Astrocyte of the hippocampus (primary cell): ENCODE data around the gene PITPNM1.

Experiments
- DNase-seq: peaks from one replicate; pipeline ENCODE4 v3.0.0; 2011; ENCODE audit warnings: low read depth, low spot score

The PITPNM1 gene

DNA sequence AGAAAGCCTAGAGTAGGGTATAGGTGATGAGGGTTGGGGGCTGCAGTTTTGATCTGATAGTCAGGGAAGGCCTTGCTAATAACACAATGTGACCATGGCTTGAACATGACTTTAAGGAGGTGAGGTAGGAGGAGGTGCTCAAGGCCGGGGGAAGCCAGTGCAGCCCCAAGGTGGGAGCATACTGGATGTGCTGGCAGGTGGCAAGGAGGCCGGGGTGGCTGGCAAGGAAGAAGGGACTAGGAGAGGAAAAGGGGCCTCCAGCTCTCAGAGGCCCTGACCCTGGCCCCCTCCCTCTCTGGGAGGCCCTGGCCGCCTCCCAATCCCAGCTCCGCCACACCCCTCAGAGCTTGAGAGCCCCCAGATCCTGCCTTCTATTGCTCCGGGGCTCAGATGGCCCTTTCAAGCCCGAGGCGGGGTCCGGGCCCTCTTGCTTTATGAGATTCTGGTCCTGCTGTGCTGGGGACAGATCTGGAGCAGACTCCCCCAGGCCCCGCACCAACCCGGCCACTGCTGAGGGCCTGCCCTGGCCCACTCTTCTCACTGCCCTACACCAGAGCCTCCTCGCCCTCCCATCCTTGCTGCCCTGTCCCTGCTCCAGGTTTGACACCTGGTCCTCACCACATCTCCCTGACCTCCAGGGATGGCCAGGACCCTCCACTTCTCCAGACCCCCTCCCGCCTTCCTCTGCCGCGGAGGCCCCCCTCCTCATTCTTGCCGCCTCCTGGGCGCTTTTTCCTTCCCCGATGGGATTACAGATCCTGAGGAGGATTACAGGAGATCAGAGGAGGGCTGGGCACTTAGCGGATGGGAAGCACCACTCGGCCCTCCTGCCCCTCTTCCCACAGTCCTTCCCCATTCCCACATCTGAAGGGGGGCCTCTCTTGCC, 1.8 kb downstream of the PITPNM1 start:
- DNase-seq, result no peak

DNA sequence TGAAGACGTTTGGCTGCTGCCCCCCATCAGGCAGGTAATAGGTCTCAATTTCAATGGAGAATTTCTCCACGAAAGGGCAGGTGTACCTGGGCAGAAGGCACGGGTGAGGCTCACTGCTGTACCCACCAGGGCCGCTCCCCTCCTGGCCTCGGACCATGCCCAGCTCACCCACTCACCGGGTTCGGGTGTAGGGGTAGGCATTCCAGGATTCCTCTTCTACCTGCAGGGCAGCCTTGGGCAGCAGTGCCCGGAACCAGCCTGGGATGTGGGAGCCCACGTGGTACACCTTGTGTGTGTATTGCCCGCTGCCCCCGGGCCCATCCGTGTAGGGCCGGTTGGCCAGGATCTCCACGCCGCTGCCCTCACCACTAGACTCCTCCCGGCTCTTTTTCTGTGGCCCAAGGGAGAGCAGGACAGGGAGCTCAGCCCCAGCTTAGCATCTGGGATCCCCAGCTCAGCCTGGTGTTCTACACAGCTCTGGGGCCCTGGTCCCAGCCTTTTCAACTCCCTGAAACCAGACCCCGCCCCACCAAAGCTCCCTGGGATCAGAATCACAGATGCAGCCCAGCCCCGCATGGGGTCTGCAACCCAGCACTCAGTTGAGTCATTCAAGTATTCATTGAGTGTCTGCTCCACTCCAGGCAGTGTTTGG, 2.7 kb downstream of the PITPNM1 start:
- DNase-seq, result no peak

DNA sequence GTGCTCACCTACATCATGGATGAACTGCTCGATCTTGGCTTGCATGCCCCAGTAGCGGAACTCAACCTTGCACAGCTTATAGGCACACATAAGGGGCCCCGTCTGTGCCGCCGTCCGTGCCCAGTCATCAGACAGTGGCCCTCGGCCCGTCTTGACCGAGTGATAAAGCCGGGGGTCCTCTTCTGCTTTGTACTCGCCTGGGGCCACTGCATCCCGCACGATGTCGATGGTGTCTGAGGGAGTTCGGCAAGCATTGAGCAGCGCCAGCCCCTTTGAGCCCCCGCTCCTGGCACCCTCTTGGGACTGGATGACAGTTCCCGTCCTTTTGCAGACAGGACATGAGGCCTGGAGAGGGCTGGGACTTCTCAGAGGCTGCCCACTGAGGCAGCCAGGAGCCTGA, 3.3 kb downstream of the PITPNM1 start:
- no peak for DNase-seq

DNA sequence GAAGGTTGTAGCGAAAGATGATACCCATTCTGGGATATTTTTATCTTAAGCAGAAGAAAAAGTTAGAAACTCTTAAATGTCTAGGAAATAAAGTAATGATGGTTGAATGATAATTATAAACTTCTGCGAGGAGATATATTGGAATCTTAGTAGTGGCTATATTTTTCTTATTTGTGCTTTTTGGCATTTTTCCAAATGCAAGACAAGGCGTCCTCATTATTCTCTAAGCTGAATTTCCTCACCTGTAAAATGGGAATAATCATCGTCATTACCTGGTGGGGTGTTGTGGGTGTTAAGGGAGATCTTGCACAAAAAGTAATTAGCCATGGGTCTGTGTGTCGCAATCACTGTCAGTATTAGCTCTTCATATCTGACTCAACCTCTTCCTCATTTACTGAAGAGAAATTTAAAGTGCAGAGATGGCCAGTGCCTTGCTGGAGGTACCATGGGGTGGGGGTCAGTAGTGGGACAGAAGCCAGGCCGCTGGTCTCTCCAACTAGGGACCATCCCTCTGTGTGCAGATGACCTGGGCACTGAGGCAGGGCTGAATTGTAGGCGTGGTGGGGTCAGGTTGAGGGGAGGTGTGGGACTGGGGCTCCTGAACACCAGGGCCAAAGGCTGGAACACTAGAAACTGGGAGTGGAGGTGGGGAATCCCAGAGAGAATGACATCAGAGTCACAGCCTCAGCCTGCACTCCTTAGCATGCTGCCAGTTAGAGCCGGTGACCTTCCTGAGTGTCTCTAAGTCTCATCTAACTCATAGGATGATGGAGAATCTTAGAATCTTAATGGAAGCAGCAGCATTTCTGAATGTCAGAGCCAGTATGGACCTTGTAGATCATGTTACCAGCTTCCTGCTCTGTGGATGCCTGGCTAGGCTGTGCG, 4.1 kb downstream of the PITPNM1 start:
- no peak for DNase-seq

DNA sequence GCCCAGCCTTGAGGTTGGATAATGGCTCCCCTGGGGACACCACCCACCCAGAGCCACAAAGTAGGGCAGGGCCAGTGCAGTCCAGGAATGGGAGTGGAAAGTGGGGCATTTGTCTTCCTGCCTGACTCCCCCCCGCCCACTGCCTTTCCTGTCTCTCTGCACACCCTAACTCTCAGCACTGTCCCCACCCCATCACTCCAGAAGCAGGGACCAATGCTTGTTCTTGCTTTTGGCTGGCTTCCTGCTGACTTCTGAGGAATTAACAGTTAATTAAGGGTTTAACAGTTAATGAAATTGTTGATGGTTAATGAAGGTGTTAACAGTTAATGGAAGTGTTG, 4.7 kb downstream of the PITPNM1 start:
- DNase-seq, result no peak

DNA sequence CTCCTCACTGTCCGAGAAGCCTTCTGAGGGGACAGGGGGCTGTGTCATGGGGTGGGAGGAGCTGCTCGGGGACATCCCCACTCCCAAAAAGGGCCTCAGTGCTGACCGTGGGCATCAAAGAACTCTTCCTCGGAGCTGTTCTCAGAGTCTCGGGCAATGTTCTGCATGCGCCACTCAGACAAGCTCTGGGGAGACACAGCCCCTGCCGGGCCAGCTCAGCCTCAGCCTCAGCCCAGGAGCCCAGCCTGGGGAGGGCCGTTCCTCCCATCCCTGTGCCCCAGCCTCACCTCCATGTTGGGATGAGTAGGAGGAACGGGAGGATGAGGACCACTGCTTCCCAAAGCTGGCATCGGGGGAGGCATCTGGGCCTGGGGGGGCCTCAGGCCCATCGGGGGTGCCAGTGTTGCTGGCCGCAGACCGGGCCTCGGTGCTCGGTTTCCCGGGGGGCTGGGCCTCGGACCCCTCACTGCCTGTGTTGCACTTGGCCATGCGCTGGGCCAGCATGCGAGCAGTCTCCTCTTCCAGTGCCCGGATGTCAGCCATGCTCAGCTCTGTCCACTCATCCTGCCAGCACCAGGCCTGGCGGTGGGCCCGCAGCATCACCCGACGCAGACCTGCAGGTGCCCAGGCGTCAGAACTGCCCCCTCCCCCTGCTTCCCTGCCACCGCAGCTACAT, 5.2 kb downstream of the PITPNM1 start:
- DNase-seq, result no peak

DNA sequence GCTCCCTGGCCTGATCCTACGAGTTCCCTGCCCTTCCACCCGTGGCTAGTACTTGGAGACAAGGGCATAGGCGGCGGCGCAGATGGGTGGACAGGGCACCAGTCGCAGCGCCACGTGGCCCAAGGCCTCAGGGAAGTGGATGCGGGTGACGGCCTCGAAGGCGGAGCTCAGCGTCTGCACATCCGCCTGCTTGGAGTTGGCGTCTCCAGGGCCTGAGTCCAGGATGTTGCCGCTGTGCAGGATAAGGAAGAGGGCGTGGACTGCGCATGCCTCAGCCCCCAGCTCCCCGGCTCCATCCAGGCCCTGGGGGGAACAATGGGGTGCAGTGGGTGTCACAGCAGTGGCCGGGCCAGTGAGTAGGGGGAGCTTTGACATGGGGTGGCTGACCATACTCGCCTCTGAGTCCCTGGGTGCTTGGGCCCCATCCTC, 6.6 kb downstream of the PITPNM1 start:
- no peak for DNase-seq

DNA sequence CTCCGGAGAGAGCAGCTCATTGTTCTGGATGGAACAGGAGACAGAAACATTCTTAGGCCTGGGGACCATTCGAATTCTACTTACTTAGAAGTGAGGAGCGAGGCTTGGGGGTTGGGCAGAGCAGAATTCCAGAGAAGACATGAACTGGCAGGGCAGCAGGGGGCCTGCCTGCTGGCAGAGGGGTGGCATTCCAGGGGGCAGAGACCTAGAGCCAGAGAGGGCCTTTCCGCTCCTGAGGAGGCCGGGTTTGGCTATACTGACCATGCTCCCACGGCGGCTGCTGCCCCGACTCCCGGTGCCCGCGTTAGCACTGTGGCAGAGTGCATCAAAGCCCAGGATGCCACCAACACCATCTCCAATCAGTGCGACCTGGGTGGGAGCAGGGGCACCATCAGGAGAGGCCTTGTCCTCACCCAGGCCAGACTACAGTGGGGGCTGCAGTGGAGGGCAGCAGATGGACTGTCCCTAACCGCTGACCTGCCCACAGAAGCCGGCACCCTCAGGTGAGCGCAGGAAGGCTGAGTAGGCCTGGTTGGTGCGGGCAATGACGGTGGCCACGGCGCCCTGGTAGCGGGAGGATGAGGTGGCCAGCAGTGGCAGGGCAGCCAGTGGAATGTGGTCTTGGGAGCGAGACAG, 7.4 kb downstream of the PITPNM1 start:
- no peak for DNase-seq

DNA sequence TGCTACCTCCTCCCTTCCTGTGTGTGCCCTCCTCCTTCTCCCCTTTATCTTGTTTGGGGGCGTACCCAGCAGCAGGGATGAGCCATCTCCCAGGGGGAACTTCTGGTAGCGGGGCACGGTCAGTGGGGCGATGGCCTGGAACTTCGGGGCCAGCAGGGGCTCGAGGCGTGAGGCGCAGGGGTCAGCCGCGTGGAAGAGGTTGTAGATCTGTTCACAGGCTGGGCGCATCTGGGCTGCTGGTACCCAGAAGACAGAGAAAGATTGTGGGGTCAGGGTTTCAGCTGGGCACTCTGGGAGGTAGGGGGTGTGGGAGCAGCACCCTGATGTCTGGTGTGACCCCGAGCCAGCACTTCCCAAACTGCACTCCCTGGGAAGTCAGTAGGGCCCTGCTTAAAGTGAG, 9.1 kb downstream of the PITPNM1 start:
- DNase-seq, result no peak

DNA sequence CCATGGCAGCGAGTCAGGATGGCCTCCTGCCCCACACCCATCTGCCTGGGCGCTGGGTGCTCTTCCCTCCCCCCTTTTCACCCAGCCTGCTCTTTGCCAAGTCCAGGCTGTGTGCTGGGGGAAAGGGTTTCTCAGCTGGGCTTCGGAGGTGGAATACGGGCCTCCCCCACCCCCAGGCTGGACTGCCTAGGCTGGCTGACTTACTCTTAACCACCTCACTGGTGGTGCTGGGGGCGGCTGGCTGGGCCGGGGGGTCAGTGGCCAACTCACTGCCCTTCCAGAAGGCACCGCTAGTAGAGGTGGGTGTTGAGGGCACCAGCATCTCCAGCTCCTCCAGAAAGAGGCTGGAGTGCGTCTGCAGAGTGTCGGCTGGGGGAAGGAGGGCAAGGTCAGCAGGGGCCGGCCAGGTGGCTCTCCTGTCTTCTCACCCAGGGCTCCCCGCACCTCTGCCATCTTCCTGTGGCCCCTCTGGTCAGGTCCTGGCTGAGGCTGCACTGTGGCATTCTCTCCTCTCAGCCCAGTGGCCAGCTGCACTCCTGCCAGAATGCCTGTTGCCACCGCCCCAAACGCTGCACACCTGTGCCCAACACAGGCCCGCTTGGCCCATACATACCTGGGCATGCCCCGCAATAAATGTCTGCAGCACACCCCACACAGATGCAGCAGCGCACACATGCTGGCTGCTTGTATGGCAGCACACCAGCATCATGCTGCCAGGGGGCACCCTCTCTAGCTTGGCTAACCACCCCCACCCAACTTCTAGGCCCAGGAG, 9.7 kb downstream of the PITPNM1 start:
- no peak for DNase-seq

DNA sequence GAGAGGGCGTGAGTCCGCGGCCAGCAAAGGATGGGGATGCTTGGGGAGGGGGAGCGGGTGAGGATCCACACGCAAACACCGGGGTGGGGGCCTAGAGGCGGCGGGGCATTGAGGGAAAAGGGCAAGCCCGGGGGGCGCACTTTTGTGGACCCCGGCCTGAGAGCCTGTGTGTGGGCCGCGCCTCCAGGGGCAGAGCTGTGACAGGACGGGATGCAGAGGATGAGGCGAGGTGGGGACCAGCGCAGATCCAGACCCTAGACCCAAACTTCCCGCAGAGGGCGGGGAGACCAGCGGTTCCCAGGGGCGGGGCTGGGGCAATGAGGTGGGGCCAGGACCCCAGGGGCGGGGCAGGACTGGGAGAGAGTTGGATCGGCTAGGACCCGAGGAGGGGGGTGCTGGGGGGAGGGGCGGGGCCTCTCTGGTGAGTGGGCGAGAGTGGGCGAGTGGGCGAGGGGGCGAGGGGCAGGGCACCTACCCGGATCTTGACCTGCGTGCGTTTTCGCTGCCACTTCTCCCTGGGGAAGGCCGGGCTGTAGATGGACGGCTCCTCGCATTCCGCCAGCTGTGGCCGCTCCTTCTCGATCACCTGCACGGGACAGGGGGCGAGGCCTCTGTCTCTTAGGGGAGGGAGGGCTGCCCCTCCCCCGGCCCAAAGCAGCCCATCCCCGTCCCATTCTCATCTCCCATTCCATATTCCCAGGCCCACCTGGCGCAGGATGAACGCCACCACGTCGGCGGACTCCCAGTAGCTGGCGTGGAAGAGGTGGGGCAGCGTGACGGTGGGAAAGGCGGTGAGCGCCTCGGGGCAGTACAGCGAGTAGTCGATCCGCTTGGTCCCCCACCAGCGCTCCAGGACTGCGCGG, 10.6 kb downstream of the PITPNM1 start:
- DNase-seq, result no peak

DNA sequence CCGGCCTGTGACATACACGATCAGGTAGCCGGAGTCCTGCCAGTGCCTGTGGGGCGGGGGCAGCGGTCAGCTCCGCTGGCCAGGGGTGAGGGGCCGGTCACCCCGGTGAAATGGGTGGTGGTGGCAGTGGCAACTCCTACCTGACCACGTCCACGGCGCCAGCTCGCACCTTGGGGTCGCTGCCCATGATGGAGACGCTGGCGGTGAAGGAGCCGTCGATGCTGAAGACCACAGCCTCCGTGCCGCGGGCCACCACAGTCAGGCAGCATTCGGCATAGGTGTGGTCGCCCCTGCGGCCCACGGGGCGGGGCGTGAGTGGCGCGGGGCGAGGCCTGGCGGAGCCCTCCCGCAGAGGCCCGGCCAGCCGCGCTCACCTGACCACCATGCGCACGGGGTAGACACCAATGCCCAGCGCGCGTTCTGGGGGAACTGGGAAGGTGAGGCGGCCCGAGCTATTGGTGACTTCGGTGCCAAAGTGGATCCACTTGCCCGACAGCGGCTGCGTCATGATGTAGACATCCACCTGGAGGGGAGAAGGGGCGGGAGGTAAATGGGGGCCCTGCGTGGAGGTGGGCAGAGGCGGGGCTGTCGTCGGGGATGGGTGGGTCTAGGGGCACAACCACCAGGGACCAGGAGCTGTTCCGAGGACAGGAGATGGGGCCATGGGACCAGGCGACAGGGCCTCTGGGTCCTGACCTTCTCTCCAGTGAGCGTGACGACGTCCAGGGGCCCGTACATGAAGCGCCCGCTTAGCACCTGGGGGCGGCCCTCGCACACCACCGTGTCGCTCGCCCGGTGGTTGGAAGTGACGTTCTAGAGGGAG, 11.4 kb downstream of the PITPNM1 start:
- no peak for DNase-seq

DNA sequence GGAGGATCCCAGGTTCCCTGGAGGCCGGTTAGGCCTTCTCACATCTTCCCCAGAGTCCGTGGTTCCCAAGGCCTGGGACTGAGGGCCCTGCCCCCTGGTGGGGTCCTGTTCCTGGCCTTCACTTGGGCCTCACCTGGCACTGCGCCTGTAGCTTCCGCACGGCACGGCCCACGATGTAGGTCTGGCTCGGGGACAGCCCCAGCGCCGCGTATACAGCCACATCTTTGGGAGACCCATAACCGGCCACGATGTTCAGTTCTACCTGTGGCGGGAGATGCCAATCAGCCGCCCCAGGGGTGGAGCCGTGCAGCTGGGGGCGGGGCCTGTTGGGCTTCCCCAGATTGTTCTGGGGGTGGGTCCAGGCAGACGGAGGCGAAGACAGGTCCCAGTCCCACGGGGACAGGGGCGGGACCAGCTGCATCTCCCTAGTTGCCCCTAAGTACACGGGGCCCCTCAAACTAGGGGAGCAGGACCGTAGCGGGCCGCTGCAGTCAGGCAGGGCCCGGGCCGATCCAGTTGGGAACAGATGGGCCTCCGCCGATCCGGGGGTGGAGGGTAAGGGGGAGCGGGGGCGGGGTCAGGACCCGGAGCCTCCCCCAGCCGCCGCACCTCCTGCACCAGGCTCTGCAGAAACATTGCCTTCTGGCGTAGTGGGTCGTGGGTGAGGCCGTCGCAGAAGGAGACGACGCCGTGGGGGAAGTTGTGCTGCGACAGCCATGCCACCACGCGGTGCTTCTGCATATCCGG, 12.2 kb downstream of the PITPNM1 start:
- DNase-seq, result no peak

DNA sequence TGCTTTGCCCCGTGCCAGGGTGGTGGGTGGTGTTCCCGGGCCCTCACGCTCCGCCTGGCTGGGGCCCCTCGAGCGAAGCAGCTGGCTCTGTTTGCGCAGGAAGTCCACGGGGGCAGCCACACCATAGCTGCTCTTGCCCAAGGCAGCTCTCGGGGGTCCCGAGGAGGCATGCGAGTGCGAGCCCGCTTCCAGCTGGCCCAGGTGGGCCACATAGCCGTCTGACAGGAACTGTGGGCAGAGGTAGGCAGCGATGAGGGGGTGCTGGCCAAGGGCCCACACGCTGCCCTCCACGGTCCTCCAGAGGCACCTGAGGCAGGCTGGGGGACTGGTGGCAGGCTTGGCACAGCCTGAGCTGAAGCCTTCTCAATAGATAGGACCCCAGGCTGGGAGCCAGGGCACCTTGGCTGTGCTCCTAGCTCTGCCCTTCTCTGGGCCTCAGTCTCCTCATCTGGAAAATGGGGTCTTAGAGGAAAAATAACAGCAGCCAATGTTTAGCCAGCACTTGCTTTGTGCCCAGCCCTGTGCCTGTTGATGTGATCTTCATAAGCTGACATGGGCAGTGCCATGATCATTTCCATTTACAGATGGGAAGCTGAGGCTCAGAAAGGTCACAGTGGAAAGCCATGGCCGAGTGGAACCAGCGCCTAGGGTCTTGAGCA, 13.0 kb downstream of the PITPNM1 start:
- DNase-seq, result no peak

DNA sequence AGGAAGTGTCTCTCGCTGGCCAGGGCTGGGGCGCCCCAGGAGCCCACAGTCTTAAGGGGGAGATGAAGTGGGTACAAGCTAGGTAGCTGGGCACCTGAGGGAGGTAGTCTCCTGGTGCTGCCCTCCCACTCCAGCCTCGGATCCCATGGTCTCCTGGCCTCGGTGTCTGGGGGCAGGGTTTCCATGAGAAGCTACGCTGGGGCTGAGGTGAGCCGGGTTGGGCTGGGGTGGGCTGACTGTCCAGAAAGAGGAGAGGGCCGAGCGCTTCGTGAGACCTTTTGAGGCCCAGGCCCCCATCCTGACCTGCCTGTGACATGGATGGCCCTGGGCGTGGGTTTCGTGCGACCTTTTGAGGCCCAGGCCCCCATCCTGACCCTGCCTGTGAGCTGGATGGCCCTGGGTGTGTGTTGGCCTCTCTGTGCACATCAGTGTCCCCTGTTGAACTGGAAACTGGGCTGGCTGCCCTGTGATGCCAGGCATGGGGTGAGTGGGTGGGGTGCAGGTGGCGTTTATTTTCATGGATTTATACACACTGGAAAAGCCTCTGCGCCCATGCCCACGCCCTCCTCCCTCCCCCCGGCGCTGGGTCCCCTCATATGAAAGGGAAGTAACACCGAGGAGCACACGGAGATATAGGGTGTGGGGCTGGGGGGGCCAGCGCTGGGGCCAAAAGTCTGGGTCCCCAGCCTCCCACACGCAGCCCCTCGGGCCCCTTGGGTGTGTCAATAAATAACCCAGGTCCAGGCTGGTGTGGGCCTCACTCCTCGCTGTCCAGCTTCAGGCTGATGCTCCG, 13.7 kb downstream of the PITPNM1 start:
- no peak for DNase-seq

DNA sequence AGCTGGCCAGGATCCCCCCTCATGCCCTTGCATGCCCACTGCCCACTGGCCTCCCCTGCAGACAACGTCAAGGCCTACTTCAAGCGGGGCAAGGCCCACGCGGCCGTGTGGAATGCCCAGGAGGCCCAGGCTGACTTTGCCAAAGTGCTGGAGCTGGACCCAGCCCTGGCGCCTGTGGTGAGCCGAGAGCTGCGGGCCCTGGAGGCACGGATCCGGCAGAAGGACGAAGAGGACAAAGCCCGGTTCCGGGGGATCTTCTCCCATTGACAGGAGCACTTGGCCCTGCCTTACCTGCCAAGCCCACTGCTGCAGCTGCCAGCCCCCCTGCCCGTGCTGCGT, 14.5 kb downstream of the PITPNM1 start:
- DNase-seq, result no peak
